ENCODE data around the gene NFYC.

DNA sequence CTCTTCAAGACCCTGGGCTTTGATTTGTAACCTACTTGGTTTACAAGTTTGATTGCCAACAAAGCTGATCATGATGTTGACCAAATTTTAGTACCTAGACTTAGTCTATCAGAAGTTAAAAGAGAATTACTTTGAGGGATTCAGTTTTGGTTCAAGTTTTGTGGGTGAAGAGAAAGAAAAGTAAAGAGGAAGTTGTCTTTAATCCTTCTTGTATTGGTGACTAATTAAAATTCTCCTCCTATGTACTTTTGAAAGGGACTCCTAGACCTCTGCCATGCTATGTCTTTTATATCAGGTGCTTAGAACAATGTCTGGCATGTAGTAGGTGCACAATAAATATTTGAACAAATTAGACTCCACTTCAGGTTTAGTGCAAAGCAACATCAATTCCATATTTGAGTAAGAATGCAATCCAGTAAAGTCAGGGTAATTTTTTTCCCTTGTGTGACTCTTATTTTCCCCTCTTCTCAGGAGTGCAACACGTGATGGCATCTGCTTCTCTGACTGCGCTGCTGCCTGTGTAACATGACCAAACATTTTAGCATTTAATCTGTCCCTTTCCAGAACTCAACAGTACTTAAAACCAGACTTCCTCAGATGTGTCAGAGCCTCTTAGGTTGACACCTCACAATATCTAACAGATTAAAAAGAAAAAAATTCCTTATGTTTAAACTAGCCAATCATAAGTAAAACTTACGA is 51.0 kb downstream of the NFYC start:
- TF ChIP-seq CTCF (IDR thresholded peaks at IDR 0.05) (no peak), POLR2A (IDR thresholded peaks at IDR 0.05) (no peak)

All from uterus (tissue), 2 donors.